Regular cardiac myocyte (primary cell): Measurements from ENCODE around the gene SLX9. TPM values are rescaled to one million over a fixed set of nuclear protein-coding genes. Genes with fewer than 3 reads are reported as not detected.

Experiments
- total RNA-seq: library from RNA; depleted of rRNA; stranded (reverse); fragments of >200 nt; gene quantifications from 2 replicates; pipeline ENCODE4 v1.2.3, GENCODE V29; 2014

SLX9 gene
- 6.5 and 30.1 TPM in 2 replicates for total RNA-seq

GRCh38 chr21:44939532-44940115 lies at the start of gene SLX9:
SLX9 (plus strand) TSS chr21:44940029; CDS start chr21:44940058, 29 bp downstream.

GRCh38 chr21:44920694-44921604 lies 18.9 kb upstream of the SLX9 start, which contains the start of gene ITGB2:
ITGB2 (minus strand) TSS chr21:44920899; CDS start chr21:44910782, 10,117 bp downstream.

Other genes starting within 250 kb of the SLX9 start
- gene KRTAP10-12, start 242.9 kb upstream of the SLX9 start, total RNA-seq = not detected in 2 replicates
- not detected in 2 replicates for gene TSPEAR, start 228.5 kb upstream of the SLX9 start, total RNA-seq
- gene UBE2G2, start 138.2 kb upstream of the SLX9 start, total RNA-seq = 63.7 and 71.1 TPM in 2 replicates
- 60.6 and 98.2 TPM in 2 replicates for gene SUMO3, start 122.0 kb upstream of the SLX9 start, total RNA-seq
- 220 and 298 TPM in 2 replicates for gene PTTG1IP, start 66.3 kb upstream of the SLX9 start, total RNA-seq
- gene ITGB2, start 19.1 kb upstream of the SLX9 start, total RNA-seq = 0.38 and 0.56 TPM in 2 replicates
- 6.1 and 7.9 TPM in 2 replicates for gene ADARB1, start 134.6 kb downstream of the SLX9 start, total RNA-seq